HG03280 (cell line): ENCODE measurements around the gene NUDT2.

Source experiments
- ATAC-seq: cut with Tn5 transposase; IDR thresholded peaks from one replicate; pipeline ENCODE4 v1.9.1; 2021; ENCODE audit warnings: mild to moderate bottlenecking, moderate library complexity; ENCODE audit not compliant: unreplicated experiment

Gene NUDT2

GRCh38 chr9:34370335-34370969 is 41.1 kb downstream of the NUDT2 start:
- no peak for ATAC-seq

- no peak for ATAC-seq
Measured at GRCh38 chr9:34370970-34371880, 41.9 kb downstream of the NUDT2 start.

- ATAC-seq = no peak
Measured at GRCh38 chr9:34371886-34372466, 42.6 kb downstream of the NUDT2 start.

- ATAC-seq = no peak
Measured at GRCh38 chr9:34372467-34373011, 43.2 kb downstream of the NUDT2 start.

DNA sequence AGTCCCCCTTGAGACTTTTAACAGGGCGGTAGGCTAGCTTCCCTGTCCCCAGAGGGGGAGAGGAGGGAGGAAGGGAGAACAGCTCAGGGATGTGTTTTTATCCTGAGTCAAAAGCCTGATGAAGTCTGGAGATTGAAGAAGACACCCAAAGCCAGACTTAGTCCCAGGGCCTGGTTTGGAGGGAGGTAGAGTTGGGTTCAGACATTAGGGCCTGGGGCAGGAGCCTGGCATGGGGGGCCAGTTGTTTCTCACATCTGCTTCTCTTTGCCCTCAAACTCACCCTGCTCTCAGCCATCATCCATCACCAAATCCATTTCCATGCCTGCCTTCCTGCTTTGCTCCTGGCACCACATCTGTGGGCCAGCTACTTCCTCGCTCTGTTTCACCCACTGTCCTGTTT is 44.4 kb downstream of the NUDT2 start:
- no peak for ATAC-seq

GRCh38 chr9:34374339-34374738 is 45.0 kb downstream of the NUDT2 start:
- no peak for ATAC-seq

- no peak for ATAC-seq
Measured at GRCh38 chr9:34374905-34375552, 45.7 kb downstream of the NUDT2 start.

- ATAC-seq = no peak
Measured at GRCh38 chr9:34375901-34376595, 46.7 kb downstream of the NUDT2 start.

GRCh38 chr9:34376596-34377403 is 47.4 kb downstream of the NUDT2 start, which contains the start of gene MYORG:
Gene MYORG, minus strand, starts transcription at chr9:34376898. Its CDS starts 3,955 bp downstream, at chr9:34372943.
- peak; percentile 85 for ATAC-seq

GRCh38 chr9:34377404-34377746 is 48.0 kb downstream of the NUDT2 start:
- ATAC-seq = no peak

DNA sequence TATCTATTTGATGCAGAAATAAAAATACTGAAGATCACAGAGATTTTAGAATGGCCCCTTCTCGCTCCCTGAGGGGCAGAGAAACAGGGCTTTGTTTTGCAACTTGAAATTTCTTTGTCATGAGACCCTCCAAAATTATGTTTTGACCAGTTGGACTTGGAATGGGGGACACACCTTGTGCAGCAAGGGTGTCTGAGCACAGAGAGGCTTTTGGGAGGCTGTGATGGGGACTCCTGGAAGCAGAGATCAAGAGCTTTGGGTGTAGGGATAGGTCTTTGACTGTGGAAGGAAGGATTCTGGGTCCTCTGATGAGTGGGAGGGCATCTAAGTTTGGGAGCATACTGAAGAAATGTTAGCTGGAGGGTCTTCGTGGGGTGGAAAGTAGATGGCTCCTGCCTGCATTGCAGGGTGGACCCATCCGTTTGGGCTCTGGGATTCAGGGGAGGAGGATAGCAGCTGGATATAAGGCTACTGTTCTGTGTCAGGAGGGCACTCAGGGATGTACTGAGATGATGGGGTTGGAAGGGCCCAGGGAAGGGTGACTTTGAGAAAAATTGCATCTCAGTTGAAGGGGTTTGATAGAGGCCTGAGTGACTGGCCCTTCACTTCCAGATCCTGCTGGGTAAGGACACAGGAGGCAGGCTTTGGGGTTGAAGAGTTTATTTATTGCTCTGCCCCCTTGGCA is 49.1 kb downstream of the NUDT2 start:
- ATAC-seq = no peak

DNA sequence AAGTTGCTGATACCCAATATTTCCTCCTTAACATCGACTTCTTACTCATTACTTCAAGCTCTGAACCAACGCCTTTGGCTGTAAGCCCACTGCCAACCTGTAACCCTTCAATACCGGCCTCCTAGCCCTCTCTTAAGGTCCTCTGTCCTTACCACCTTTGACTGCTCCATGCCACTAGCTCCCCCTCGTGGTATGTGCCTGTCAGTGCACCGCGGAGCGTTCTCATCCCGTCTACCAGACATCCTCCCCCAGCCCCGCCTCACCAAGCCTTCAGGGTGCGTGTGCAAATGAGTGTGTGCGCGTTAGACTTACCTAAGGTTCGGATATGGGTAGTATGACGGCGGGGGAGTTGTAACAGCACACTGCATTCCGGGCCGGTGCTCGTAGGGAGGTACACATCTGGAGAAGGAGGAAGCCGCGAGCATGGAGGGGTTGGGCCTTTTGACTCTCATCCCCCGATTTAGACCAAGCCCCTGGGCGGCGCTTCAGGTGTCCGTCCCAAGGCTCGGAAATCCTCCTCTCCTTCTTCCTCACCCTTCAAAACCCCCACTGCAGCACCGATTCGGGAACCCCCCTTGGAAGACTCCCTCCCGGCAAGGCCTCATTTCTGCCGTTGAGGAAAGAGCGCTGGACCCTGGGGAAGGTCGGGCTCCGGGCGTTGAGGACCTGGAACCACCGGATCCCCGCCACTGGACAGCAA is 50.1 kb downstream of the NUDT2 start:
- peak; percentile 27 for ATAC-seq

DNA sequence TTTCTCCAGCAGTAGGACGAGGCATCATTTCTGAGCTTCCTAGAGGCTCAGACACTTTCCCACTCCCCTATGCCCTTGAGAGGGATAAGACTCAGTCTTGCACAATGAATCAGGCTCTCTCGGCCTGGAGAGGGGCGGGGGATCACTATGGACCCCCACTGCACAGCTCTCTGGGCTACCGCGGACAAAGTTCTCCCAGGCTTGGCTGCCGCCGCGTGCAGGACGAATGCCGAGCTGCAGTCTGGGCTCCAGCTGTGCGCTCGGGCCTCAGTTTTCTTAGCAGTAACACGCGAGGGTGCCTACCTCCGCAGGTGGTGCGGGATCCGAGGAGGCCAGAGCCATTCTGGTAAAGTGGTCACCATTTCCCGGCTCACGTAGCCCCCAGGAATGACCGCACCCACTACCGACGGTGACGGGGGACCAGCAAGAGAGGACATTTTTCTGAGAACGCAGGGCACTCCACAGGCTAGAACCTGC is 50.7 kb downstream of the NUDT2 start:
- ATAC-seq = no peak

- peak; percentile 35 for ATAC-seq
Measured at GRCh38 chr9:34380511-34381315, 51.3 kb downstream of the NUDT2 start.

- no peak for ATAC-seq
Measured at GRCh38 chr9:34381323-34381722, 52.0 kb downstream of the NUDT2 start.

DNA sequence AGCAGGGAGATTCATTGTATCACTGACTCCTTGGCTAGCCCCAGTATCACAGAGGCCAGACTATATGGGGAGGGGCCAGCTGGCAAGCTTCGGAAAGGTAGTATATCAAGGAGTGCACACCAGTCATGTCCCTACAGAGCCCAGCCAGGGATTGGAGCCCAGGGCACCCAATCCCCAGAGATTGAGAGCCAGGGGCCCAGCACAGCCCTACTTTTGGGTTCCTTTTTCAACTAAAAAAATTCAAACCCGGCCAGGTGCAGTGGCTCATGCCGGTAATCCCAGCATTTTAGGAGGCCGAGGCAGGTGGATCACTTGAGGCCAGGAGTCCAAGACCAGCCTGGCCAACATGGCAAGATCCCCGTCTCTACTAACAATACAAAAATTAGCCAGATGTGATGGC is 52.7 kb downstream of the NUDT2 start:
- ATAC-seq = no peak

DNA sequence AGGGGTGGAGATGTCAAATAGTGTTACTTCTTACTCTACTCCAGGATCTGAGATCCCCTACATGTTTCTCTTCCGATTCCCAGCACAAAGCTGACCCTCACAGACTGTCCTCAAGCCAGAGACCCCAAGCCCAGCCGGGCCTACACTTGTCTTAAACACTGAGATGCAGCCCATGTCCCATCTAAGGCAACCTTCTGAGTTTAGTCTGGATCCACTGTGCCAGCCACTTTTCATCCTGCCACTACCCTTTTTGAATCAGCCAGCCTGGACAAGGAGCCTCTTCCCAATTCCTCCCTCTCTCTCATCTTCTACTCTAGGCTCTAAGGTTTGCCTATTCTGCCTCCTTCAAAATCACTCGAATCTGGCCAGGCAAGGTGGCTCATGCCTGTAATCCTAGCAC is 53.5 kb downstream of the NUDT2 start:
- no peak for ATAC-seq

GRCh38 chr9:34383904-34384303 is 54.5 kb downstream of the NUDT2 start:
- no peak for ATAC-seq
